Inflammatory macrophage treated with lipopolysaccharide for 1 hour (primary cell): ENCODE measurements around the gene IL27RA.

Source experiments
- DNase-seq, 2 donors: peaks; one replicate each; pipeline ENCODE4 v3.0.0-alpha.2; 2020 to 2022

The IL27RA gene

DNA sequence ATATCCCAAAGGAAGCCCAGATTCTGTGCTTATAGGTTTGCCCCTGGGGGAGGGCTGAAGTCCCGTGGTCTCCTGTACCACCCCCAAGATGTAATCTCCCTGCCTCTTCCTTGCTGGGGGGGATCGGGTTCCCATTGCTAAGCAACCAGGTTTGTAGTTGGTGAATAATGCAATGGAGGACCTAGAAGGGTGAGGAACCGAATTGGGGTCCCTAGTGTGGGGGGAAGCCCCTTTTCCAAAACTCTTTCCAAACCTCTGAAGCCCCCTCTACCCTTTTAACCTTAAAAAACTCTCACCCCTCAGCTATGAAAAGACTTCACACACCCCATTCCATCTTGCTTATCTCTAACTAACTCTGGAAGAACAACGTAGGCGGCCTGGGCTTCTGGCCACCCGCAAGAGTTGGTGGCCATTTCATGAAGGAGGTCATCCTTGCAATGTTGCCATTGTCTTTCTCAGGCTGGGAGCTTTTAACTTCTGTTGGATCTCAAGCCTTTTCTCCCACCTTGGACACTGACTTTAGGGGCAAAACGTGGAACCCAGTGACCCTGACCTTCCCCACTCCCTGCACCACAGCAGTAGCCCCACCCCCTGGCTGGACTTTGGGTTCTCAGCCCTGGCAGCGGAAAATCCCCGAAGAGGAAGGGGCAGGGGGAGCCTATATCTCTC is 29.7 kb downstream of the IL27RA start:
- DNase-seq = no peak

DNA sequence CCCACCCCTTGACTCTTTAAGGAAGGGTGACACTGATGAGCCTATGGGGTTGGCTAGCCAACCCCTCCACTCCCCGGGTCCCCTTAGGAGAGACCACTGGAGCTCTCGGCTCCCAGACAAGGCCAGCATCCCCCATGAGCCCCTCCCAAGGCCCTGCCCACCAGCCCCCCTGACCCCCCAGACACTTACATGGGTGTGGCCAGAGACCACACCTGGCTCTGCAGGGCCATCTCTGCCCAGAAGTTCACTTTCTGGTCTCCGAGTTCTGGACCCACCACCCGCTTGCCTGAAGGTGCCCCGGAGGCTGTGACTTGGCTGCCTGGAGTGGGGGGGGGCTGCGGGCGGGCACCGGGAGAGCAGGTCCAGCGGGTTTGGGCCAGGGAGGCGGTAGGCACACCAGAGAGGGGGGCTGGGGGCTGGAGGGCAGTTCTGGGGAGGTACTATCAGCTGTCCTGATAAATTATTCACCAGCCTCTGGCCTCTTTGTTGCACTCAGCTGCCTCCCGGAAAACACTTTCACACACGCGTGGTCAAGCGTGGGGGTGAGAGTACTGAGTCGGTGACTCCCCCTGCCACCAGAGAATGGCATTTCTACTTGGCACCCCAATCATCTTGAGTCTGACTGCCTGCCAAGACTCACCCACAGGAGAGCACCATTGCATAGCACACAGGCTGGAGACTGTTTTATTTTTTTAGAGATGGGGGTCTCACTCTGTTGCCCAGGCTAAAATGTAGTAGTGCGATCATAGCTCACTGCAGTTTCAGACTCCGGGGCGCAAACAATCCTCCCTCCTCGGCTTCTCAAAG is 30.4 kb downstream of the IL27RA start, which contains the start of gene PALM3:
PALM3 (minus strand) TSS at position 326 of the 807 bp plus-strand sequence; CDS start at position 230, 96 bp downstream.
- DNase-seq = no peak

DNA sequence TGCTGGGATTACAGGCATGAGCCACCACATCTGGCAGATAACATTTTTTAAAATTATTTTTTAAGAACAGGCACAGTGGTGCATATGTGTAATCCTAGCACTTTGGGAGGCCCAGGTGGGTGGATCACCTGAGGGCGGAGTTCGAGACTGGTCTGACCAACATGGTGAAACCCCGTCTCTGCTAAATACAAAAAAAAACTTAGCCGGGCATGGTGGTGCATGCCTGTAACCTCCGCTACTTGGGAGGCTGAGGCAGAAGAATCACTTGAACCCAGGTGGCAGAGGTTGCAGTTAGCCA is 30.9 kb downstream of the IL27RA start:
- no peak for DNase-seq

DNA sequence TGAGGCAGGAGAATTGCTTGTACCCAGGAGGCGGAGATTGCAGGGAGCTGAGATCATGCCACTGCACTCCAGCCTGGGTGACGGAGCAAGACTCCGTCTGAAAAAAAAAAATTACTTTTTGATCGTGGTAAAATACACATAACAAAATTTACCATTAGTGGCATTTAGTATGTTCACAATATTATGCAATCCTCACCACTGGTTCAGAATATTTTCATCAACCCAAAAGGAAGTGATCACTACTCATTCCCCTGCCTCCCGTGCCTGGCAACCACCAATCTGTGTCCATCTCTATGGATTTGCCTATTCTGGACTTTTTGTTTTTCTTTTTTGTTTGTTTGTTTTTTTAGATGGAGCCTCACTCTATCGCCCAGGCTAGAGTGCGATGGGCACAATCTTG is 31.5 kb downstream of the IL27RA start:
- DNase-seq = no peak

DNA sequence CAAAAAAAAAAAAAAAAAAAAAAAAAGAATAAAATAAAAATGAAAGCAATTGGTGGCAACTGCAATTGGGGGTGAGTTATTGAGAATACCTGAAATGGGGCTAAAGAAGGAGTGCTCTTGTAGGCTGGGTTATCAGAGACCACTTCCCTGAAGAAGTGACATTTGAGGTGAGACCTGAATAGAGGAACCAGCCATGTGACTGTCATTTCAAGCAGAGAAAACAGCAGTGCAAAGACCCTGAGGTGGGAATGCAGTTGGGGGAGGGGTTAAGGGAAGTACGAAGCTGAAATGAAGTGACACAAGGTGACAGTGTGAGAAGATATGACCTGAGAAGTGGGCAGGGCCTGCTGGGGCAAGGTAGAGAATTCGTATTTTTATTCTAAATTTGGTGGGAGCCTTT is 34.6 kb downstream of the IL27RA start:
- DNase-seq = no peak

DNA sequence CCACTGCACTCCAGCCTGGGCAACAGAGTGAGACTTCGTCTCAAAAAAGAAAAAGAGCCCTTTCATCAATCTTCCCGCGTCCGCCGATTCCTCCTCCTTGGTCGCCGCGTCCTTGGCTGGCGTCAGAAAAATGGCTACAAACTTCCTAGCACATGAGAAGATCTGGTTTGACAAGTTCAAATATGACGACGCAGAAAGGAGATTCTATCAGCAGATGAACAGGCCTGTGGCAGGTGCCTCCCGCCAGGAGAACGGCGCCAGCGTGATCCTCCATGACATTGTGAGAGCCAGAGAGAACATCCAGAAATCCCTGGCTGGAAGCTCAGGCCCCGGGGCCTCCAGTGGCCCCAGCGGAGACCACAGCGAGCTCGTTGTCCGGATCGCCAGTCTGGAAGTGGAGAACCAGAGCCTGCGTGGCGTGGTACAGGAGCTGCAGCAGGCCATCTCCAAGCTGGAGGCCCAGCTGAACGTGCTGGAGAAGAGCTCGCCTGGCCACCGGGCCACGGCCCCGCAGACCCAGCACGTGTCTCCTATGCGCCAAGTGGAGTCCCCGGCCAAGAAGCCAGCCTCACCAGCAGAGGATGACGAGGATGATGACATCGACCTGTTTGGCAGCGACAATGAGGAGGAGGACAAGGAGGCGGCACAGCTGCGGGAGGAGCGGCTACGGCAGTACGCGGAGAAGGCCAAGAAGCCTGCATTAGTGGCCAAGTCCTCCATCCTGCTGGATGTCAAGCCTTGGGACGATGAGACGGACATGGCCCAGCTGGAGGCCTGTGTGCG is 38.9 kb downstream of the IL27RA start:
- DNase-seq = no peak

DNA sequence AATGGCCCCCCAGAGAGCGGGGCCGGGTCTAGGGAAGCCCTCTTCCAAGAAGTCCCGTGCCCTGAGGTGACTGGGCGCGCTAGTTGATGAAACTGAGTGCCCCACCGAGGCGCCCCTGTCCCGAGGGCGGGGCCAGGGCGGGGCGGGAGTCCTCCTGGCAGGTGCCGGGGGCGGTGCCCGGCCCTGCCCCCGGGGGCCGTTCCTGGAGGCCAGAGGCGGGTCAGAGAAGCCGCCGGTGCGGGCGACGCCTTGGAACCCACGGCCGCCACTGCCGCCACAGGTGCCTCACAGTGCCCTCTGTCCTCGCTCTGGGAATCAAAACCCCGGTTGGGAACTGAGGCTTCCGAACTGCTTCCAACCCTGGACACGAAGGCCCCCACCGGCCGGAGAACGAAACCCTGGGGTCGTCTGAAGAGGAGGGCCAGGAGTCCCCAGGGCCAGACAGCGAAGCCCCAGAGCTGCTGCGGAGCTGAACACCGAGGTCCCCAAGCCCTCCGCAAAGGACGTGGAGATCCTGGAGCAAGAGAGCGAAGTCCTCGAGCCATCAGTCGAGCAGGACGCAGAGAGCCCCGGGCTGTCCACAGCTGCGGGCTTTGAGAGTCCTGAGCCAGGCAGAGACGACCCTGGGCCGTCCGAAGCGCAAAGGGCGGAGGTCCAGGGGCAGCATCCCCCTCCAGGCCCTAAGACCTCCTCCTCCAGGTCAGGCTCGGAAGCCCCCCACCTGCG is 41.1 kb downstream of the IL27RA start, which contains the start of gene MISP3:
MISP3 (plus strand) TSS at position 252 of the 726 bp plus-strand sequence. CDS start 524 bp downstream, outside the sequence.
- DNase-seq = no peak

DNA sequence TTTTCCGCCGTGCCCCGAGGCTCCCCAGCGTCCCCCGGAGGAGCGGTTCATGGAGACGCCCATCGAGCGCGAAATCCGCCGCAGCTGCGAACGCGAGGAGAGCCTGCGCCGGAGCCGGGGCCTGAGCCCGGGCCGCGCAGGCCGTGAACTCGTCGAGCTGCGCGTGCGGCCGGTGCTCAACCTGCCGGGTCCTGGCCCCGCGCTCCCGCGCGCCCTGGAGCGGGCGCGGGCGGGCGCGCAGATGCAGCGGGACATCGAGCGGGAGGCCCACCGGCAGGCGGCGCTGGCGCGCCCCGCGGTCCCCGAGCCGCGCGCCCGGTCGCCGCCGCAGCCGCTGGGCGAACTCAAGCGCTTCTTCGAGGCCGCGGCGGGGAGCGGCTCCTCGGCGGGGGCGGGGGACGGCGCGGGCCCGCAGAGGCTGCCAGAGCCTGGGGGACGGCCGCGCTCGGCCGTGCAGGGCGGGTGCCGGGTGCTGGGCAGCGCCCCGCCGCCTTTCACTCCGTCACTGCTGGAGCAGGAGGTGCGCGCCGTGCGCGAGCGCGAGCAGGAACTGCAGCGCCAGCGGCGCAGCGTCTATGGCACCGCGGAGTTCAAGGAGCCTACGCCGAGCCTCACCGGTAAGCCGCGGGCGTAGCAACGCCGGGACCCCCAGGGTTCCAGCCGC is 41.8 kb downstream of the IL27RA start:
- DNase-seq = peak; percentile 56 to 75

DNA sequence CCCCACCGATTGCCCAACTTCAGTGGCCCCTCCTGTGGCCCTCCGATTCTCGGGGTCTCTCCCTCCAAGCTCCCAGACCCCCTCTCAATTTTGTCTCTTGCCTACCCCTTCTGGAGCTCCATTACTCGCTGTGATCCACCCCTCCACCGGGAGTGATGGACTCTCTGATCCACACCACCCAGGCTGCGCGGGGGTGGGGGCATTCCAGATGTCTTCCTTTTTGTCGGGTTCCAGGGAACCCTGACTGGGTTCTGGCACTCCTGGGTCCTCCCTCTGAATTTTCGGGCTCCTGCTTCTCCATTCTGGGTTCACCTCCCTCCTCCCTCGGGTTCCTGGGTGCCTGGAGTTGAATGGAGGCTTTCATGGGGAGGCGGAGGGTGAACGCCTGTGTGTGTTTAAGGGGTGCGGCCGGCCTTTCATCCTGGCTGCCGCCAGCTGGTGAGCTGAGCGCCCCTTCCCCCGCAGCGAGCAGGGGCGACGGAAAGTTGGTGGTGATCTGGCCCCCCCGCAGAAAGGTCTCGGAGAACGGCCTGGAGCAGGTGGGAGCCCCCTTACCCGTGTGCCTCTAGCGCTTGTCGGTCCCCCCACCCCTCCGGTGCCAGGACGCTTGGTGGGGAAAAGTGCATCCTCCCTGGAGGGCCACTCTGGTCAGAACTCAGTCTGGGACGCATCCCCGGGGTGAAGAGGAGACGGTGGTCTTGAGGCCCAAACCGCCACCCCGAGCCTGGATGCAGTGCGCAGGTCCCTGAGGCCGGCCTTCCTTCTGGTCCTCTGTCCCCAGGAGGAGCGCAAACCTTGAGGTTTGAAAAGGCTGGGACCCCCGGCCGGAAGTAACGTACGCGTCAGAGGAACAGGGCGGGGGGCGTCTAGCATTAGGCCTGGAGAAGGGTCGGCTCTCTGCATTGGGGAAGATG is 42.6 kb downstream of the IL27RA start:
- peak; percentile 28 to 59 for DNase-seq

DNA sequence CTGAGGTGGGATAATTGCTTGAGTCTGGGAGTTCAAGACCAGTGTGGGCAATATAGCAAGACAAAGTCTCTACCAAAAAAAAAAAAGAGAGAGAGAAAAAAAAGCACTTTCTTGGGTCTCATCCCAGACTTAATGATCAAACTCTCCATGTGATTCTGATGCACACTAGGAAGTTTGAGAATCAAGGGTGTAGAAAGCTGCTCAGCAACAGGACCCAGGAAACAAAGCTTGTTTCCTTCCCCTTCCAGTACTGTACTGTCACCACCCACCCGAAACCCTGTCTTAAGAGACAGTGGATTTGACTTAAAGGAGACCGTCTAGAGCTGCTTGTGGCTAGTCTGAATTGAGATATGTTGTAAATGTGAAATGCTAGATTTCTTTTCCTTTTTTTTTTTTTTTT is 46.8 kb downstream of the IL27RA start:
- peak; percentile 82 to 93 for DNase-seq

DNA sequence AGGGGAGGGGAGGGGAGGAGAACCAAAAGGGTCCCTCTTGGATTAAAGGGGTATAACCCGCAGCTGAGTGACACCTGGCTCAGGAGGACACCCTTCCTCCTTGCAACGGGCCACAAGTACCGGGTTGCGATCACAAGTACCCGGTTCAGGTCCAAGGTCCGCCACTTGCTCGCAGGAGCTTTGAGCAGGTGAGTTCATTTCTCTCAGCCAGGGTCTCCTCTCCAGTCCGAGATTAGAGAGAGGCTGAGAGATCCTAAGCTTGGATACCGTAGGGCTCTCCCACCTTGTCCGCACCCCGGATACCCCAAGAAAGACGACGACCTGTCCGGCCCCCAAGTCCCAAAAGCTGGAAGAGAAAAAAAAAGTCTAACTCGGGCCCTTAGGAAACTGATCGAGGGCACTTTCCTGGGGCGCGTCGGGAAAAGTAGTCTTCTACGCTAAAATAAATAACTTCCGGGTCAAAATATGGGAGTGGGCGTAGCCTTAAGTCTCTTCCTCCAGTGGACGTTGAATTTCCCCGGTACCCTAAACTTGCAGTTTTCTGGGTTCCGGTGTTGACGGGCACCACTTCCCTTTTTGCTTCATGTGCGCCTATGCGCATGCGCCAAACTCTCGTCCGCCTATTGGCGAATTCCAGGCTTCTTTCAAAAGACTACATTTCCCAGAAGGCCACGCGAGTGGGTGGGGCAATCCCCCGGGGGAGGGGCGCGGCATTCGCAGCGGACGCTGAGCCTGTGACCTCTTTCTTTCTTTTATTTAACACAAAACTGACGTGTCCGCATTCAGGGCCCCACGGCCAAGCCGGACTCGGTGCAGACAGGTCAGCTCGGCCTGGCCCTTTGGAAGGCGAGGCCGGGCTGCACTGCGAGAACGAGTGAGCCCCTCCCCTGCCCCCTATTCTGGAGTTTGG is 49.6 kb downstream of the IL27RA start:
- DNase-seq = peak; percentile 100

DNA sequence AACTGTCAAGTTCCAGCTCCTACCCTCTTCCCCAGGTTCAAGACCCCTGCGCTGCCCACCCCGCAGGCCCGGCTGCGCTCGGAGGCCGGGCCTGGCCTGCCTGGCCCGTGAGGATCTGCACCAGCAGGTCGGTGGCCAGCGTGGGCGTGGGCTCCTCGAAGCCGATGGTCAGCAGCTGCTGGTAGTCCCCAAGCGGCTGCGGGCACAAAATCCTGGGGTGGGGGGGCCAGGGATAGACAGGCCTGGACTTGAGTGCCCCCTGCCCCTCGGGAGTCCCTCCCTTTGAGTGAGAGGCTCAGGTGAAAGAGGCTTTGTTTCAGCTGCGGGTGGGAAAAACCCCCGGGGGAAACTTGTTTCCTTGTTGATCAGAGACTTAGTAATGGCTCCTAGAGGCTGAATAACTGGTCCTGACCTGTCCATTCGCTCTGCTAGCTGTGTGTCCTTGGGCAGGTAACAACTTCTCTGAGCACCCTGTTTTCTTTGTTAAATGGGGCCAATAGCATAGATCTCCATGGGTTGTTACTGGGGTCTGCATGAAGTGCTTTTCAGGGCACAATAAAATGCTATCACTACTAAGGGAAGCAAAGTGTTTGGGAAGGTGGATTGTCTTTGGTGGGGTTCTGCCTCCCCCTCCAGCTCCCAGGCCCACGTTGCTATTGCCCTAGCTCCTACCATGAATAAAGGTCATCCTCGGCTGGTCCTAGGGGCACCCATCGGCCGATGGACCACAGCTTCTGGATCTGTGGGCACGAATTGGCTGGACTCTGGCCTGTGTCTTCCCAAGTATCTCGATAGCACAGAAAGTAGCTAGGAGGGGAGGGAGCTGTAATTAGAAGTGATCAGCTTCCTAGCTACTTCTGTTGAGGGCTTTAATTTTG is 50.5 kb downstream of the IL27RA start:
- peak in 1 of 2 donors; percentile 41 for DNase-seq

DNA sequence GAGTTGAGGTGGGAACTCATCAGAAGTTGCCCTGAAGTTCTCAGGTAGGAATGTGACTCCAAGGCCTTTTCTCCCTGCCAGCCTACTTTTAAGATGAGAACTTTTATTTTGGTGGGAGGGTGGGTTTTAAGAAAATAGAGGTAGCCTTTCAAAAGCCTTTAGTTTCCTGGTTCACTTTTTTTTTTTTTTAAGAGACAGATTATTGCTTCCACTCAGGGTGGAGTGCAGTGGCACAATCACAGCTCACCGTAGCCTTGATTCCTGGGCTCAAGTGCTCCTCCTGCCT is 51.1 kb downstream of the IL27RA start:
- no peak for DNase-seq

DNA sequence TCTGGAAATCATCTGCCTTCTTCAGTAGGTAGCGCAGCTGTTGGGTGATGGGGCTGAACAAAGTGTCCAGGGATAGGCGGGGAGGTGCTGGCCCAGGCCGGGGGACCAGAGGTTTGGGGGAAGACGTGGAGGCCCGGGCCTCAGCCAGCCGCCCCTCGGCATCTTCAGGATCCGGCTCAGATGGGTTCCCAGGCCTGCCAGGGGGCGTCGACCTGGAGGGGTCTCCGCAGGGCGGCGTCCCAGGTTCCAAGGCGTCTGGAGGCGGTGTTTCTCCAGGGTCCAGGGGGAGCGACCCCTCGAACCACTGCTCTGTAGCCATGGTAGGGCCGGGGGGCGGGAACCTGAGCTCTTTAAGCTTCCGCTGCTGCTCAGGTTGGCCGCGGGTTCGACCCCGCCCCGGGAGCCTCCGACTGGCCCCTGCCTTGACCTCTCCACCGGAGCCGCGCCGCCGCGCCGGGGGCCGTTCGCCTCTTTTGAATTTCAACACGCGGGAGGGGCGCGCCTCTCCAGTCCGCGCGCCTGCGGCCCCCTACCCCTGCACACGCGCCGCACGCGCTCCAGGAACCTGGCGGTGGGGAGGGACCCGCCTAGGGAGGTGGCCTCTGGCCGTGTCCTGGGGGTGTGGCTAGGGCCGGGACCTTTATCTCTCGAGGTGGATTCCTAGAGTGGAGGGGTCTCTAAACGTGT is 53.9 kb downstream of the IL27RA start, which contains the start of gene C19orf67:
C19orf67 (minus strand) TSS at position 475 of the 687 bp plus-strand sequence; CDS start at position 319, 156 bp downstream.
- no peak for DNase-seq

DNA sequence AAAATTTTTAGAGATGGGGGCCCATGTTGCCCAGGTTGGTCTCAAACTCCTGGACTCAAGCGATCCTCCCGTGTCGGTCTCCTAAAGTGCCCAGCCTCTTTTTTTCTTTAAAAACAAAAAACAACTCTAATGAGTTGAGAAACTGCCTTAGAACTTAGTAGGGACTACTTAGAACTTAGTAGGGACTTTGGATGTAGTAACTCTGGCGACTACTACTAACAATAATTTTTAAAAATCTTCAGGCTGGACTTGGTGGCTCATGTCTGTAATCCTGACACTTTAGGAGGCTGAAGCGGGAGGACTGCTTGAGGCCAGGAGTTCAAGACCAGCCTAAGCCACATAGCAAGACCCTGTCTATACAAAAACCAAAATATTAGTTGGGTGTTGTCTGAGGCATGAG is 54.5 kb downstream of the IL27RA start:
- DNase-seq = no peak

DNA sequence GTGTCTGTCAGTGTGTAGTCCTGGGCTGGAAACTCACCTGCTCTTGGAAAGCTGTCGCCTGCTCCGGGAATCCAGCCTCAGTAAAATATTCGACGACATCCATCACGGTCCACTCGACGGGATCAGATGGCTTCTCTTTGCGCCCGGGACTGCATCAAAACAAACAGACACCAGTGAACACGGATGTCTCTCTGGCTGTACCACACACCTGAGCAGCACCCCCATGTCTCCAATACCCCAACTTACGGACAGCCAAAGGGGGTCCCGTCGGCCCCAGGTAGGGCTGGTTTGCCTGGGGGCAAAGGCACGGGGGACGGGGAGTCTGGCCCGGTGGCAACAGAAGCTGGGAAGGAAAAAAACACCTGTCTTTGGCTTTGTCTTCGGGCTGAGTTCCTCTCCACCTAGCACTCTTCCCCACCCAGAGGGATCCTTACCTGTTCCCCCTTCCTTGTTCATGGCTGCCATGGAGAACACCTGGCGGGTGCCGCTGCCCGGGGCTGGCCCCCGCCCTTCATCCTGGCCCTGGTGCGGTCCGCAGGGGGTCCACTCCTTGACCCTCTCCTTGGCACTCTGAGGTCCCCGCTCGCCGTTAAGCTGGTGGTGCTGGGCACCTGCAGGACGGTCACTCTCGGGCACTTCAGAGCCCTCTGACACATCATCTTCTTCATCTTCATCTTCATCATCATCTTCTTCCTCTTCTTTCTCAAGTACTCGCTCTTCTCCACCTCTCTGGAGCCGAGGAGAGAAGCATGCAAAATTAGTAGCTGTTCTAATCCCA is 57.3 kb downstream of the IL27RA start:
- no peak for DNase-seq

DNA sequence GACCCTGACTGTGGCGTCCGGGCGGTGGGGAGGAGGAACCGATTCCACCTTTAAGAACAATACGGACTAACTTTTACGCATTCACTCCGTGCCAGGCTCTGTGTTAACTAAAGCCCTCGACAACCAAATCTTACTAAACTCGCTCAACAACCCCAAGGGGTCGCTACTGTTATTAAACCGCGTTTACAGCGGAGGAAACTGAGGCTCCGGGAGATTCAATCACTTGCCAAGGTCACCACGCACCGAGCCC is 57.8 kb downstream of the IL27RA start:
- DNase-seq = no peak
